Suprapubic skin (tissue), 3 donors: Measurements from ENCODE around the gene SYNE1.

ENCODE experiments used
- CTCF ChIP-seq, 2 donors: fragments of 200-600 bp in 1 of 2; fragments of 450-650 bp in 1 of 2; sonication (generic) in 1 of 2; IDR thresholded peaks; one replicate each; pipeline ENCODE4 v1.5.1; 2016 to 2019; ENCODE audit warnings: antibody characterized with exemption in 2 of 2, mild to moderate bottlenecking in 1 of 2, moderate library complexity in 1 of 2
- POLR2A ChIP-seq, 2 donors: fragments of 450-650 bp; IDR thresholded peaks; one replicate each; pipeline ENCODE4 v1.6.1; 2017; ENCODE audit warnings: antibody characterized with exemption in 2 of 2, mild to moderate bottlenecking in 2 of 2, moderate library complexity in 2 of 2

- no peak for TF ChIP-seq CTCF (IDR thresholded peaks at IDR 0.05)
- no peak for TF ChIP-seq POLR2A (IDR thresholded peaks at IDR 0.05)
Observed at GRCh38 chr6:152598901-152599537, 38.1 kb downstream of the SYNE1 start.
